GM10248 (cell line): ENCODE results near the gene PPP3CB.

Experiments used
- CTCF ChIA-PET: fragments of 300-600 bp; sonication (Branson Sonifier 250); formaldehyde crosslinking; extraction: SDS; loops from one replicate; lab custom pipeline; 2021; ENCODE audit warnings: antibody characterized with exemption; lab: Yijun Ruan, JAX
- POLR2A ChIA-PET: fragments of 350-650 bp; sonication (Branson Sonifier 250); formaldehyde crosslinking; extraction: SDS; loops from one replicate; lab custom pipeline; 2020; ENCODE audit warnings: antibody characterized with exemption; lab: Yijun Ruan, JAX
- DNase-seq: peaks from one replicate; pipeline ENCODE4 v3.0.0; 2012; ENCODE audit errors: extremely low spot score
- CTCF ChIP-seq: IDR thresholded peaks from 2 replicates; pipeline ENCODE4 v1.5.1; 2012; ENCODE audit warnings: mild to moderate bottlenecking, low read depth; ENCODE audit errors: extremely low read depth, missing control alignments, control extremely low read depth

PPP3CB gene

GRCh38 chr10:73408061-73408460, 87.8 kb downstream of the PPP3CB start:
- CTCF ChIA-PET: no interaction called here
- POLR2A ChIA-PET: no interaction called here

DNA sequence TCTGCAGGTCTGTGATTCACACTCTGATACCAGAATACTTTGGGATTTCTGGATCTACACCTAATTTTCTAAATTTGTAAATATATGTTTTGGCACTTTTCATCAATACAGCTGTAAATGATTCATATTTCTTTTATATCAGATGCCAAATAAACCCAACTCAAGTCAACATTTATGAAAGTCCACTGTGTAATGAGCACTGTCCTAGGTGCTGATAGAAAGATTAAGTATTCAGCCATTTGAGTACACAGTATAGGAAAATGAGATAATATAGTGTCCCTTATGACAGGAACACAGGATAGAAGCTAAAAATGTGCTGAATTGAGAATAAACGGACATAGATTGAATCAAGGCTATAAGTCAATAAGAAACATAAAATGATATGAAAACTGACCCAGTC, 88.3 kb downstream of the PPP3CB start:
- ChIA-PET CTCF (no interaction called here), POLR2A (no interaction called here)
- TF ChIP-seq CTCF: no peak
- no peak for DNase-seq

More at GRCh38 chr10:73408061-73408460, 87.8 kb downstream of the PPP3CB start:
- no peak for DNase-seq
- no peak for TF ChIP-seq CTCF

GRCh38 chr10:73406846-73407245, 89.0 kb downstream of the PPP3CB start:
- CTCF ChIA-PET: no interaction called here
- POLR2A ChIA-PET: no interaction called here

DNA sequence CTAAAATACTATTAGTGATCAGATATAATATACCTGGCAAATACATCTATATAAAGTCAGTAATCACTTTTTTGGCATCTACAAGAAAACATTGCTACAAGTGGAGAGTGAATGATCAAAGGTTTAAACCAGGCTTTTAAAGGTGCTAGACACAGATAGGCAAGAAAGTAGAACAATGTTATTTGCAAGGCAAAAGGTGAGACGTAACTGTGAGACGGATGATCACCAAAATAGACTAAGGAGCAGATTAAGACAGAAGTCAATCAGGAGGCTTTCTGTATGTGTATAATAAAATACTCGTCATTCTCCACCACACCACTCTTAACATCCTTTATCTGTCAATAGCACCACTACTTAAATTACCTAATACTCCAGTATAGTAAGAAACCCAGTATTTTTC, 90.3 kb downstream of the PPP3CB start:
- no peak for TF ChIP-seq CTCF
- CTCF ChIA-PET: no interaction called here
- no peak for DNase-seq
- POLR2A ChIA-PET: no interaction called here

More at GRCh38 chr10:73406846-73407245, 89.0 kb downstream of the PPP3CB start:
- no peak for DNase-seq
- TF ChIP-seq CTCF: no peak

- TF ChIP-seq CTCF: no peak
- CTCF ChIA-PET: no interaction called here
- POLR2A ChIA-PET: no interaction called here
- DNase-seq: no peak
Measured at GRCh38 chr10:73404690-73405089, 91.1 kb downstream of the PPP3CB start.

GRCh38 chr10:73401636-73402035, 94.2 kb downstream of the PPP3CB start:
- TF ChIP-seq CTCF: no peak
- ChIA-PET CTCF (interaction anchor here (1.3 to 1.6 kb wide), 3 partner anchors 11 to 22 kb away, joined by 4 to 5 read pairs (median 5); no protein-coding TSS in a partner anchor), POLR2A (no interaction called here)
- DNase-seq: no peak
